Uterus (tissue), 4 donors: ENCODE measurements around the gene MRNIP. TPM values are rescaled to one million over a fixed set of nuclear protein-coding genes. Genes with fewer than 3 reads are reported as not detected.

Experiments used
- DNase-seq, 2 donors: peaks; one replicate each; pipeline ENCODE4 v3.0.0-alpha.2; 2019 to 2020
- H3K27ac ChIP-seq, 2 donors: fragments of 200-600 bp; sonication (generic); 1 replicate in 1 of 2; 2 replicates in 1 of 2; pipeline ENCODE4 v1.5.1; 2016 to 2018
- H3K27me3 ChIP-seq, 2 donors: fragments of 200-600 bp; sonication (generic); one replicate each; pipeline ENCODE4 v1.5.1; 2018 to 2019; ENCODE audit warnings: control low read depth in 1 of 2
- H3K36me3 ChIP-seq, 2 donors: fragments of 200-600 bp; sonication (generic); one replicate each; pipeline ENCODE4 v1.5.1; 2019; ENCODE audit warnings: control low read depth in 1 of 2
- H3K4me1 ChIP-seq, 2 donors: fragments of 200-600 bp; sonication (generic); one replicate each; pipeline ENCODE4 v1.5.1; 2018 to 2019; ENCODE audit warnings: control low read depth in 1 of 2
- H3K4me3 ChIP-seq, 2 donors: fragments of 200-600 bp; sonication (generic); 1 replicate in 1 of 2; 2 replicates in 1 of 2; pipeline ENCODE4 v1.5.1; 2018 to 2019; ENCODE audit warnings: mild to moderate bottlenecking in 1 of 2
- H3K9me3 ChIP-seq, 2 donors: fragments of 200-600 bp; sonication (generic); one replicate each; pipeline ENCODE4 v1.5.1; 2019; ENCODE audit warnings: control low read depth in 1 of 2
- CTCF ChIP-seq, 4 experiments: fragments of 200-600 bp in 2 of 4; fragments of 450-650 bp in 2 of 4; sonication (generic) in 2 of 4; IDR thresholded peaks; one replicate each; pipeline ENCODE4 v1.5.1; 2016 to 2019; ENCODE audit warnings: antibody characterized with exemption in 4 of 4, mild to moderate bottlenecking in 2 of 4, moderate library complexity in 1 of 4
- POLR2A ChIP-seq, 2 donors: fragments of 450-650 bp; IDR thresholded peaks; one replicate each; pipeline ENCODE4 v1.6.1; 2016; ENCODE audit warnings: antibody characterized with exemption in 2 of 2, mild to moderate bottlenecking in 1 of 2, moderate library complexity in 1 of 2
- intact Hi-C: fragments of 100-400 bp; cut with DNase I; formaldehyde crosslinking; loops from one replicate; pipeline ENCODE4 v1.15.1; 2023; ENCODE audit warnings: low total_unique reads
- total RNA-seq, 4 donors: library from RNA; depleted of rRNA in 3 of 4; stranded (reverse); fragments of >200 nt in 3 of 4; gene quantifications; one replicate each; pipeline versions ENCODE4 v1.1.0 to v1.2.4, GENCODE V29; 2014 to 2023
- donor health status: DM: yes; HTN: yes; CAD: no.

The MRNIP gene
- total RNA-seq, 4 donors from 2014 or later: 16.8 to 138 (median 61.6) TPM

GRCh38 chr5:179878222-179879002 lies 19.8 kb upstream of the MRNIP start:
- intact Hi-C loops: no loop called here
- DNase-seq: no peak
- TF ChIP-seq CTCF (IDR thresholded peaks at IDR 0.05): no peak
- TF ChIP-seq POLR2A (IDR thresholded peaks at IDR 0.05): no peak
- Histone ChIP-seq H3K9me3 (peaks cover 0 to 2% of the 10 kb centered on the region in 2 donors), H3K27me3 (no peaks in the 10 kb centered on the region), H3K36me3 (no peaks in the 10 kb centered on the region), H3K27ac (no peak overlapping the region), H3K4me3 (no peak overlapping the region), H3K4me1 (peaks cover 0 to 7% of the 10 kb centered on the region in 2 donors)

- H3K36me3 ChIP-seq: no peaks in the 10 kb centered on the region
- H3K4me1 ChIP-seq: peaks cover 0 to 7% of the 10 kb centered on the region in 2 donors
- no peak overlapping the region for H3K4me3 ChIP-seq
- no peaks in the 10 kb centered on the region for H3K27me3 ChIP-seq
- no peak for TF ChIP-seq CTCF (IDR thresholded peaks at IDR 0.05)
- no peak for TF ChIP-seq POLR2A (IDR thresholded peaks at IDR 0.05)
- no peak for DNase-seq
- peak overlapping the region; percentile 59 to 66 for H3K27ac ChIP-seq
- intact Hi-C loops: no loop called here
- H3K9me3 ChIP-seq: no peaks in the 10 kb centered on the region
Measured at GRCh38 chr5:179876610-179876952, 18.0 kb upstream of the MRNIP start.

GRCh38 chr5:179875741-179876609 lies 17.4 kb upstream of the MRNIP start:
- no peak for TF ChIP-seq POLR2A (IDR thresholded peaks at IDR 0.05)
- no peak for TF ChIP-seq CTCF (IDR thresholded peaks at IDR 0.05)
- Histone ChIP-seq H3K4me1 (peaks cover 0 to 7% of the 10 kb centered on the region in 2 donors), H3K36me3 (no peaks in the 10 kb centered on the region), H3K4me3 (no peak overlapping the region), H3K9me3 (no peaks in the 10 kb centered on the region), H3K27ac (peak overlapping the region; percentile 59 to 66), H3K27me3 (no peaks in the 10 kb centered on the region)
- intact Hi-C loops: no loop called here
- DNase-seq: peak in 1 of 2 donors; percentile 58

- DNase-seq: no peak
- no peaks in the 10 kb centered on the region for H3K36me3 ChIP-seq
- peak overlapping the region; percentile 55 to 59 for H3K27ac ChIP-seq
- intact Hi-C loops: no loop called here
- TF ChIP-seq POLR2A (IDR thresholded peaks at IDR 0.05): no peak
- TF ChIP-seq CTCF (IDR thresholded peaks at IDR 0.05): no peak
- H3K9me3 ChIP-seq: no peaks in the 10 kb centered on the region
- no peaks in the 10 kb centered on the region for H3K27me3 ChIP-seq
- H3K4me1 ChIP-seq: peaks cover 0 to 7% of the 10 kb centered on the region in 2 donors
- H3K4me3 ChIP-seq: no peak overlapping the region
Measured at GRCh38 chr5:179874536-179875292, 16.1 kb upstream of the MRNIP start.
